Transverse colon (tissue), 3 donors: ENCODE measurements around the gene SHF.

Source experiments
- POLR2A ChIP-seq: fragments of 450-650 bp; IDR thresholded peaks from one replicate; pipeline ENCODE4 v1.6.1; 2016; ENCODE audit warnings: antibody characterized with exemption, mild to moderate bottlenecking, moderate library complexity
- TF ChIP-seq, protein P1 (sequence below), 5 experiments: fragments of 200-600 bp in 3 of 5; fragments of 450-650 bp in 2 of 5; sonication (generic) in 3 of 5; IDR thresholded peaks; 1 replicate in 2 of 5; 2 replicates in 3 of 5; pipeline ENCODE4 v1.5.1; 2016 to 2017; ENCODE audit warnings: antibody characterized with exemption in 5 of 5, inconsistent platforms in 3 of 5, mild to moderate bottlenecking in 2 of 5, moderate library complexity in 1 of 5

DNA sequence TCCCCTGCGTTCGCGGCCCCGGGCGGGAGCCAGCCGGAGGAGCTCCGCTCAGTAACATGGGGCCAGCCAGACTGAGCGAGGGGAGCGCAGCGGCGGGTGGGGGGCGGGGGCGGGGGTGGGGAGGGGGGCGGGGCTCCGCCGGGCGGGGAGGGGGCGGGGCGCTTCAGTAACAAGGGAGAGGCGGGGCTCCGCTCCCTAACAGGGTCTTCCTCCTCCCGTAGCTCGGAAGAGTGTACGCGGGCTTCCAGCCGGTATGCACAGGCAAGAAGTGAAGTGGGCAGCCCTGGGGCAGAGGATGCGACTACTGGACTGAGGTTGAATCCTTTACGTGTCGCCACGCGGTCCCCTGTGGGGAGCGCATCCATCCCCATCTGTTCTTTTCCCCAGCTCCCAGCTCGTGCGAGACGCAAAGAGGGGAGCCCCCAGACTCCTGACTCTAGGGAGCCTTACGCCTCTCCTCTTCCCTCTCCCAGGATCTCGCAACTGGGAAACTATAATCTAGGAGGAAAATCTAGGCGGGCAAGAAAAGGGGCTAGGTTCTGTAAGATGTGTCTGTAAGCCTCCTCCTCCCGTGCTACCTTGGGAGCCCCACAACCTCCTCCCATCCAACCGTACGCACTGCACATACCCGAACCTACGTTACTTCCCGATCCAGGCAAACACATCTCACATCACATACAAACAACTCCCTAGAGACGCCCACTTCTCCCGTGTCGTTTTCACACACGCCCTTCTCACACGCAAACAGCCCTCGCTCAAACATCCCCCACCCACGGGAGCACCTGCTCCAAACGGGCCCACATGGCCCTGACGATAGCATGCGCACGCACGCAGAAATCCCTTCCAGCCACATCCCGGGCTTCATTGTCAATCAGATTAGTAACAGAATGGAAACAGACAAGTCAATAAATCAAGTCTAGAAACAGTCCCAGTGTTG is at the start of gene SHF:
- peak; percentile 33 for TF ChIP-seq POLR2A
- TF ChIP-seq, protein P1, sequence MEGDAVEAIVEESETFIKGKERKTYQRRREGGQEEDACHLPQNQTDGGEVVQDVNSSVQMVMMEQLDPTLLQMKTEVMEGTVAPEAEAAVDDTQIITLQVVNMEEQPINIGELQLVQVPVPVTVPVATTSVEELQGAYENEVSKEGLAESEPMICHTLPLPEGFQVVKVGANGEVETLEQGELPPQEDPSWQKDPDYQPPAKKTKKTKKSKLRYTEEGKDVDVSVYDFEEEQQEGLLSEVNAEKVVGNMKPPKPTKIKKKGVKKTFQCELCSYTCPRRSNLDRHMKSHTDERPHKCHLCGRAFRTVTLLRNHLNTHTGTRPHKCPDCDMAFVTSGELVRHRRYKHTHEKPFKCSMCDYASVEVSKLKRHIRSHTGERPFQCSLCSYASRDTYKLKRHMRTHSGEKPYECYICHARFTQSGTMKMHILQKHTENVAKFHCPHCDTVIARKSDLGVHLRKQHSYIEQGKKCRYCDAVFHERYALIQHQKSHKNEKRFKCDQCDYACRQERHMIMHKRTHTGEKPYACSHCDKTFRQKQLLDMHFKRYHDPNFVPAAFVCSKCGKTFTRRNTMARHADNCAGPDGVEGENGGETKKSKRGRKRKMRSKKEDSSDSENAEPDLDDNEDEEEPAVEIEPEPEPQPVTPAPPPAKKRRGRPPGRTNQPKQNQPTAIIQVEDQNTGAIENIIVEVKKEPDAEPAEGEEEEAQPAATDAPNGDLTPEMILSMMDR (IDR thresholded peaks at IDR 0.05), result no peak
